Tibial nerve (tissue), 4 donors: ENCODE measurements around the gene TBX21.

ENCODE experiments used
- EP300 ChIP-seq, 2 donors: sonication (generic); formaldehyde crosslinking; IDR thresholded peaks; one replicate each; pipeline ENCODE4 v1.6.1; 2017; ENCODE audit warnings: antibody characterized with exemption in 2 of 2, mild to moderate bottlenecking in 1 of 2
- TF ChIP-seq, protein P1 (sequence below), 5 experiments: fragments of 200-600 bp in 3 of 5; fragments of 450-650 bp in 2 of 5; sonication (generic) in 3 of 5; IDR thresholded peaks; one replicate each; pipeline ENCODE4 v1.5.1; 2016 to 2019; ENCODE audit warnings: antibody characterized with exemption in 5 of 5, mild to moderate bottlenecking in 3 of 5, moderate library complexity in 2 of 5

GRCh38 chr17:47703191-47703591 is 29.8 kb upstream of the TBX21 start:
- TF ChIP-seq, protein P1, sequence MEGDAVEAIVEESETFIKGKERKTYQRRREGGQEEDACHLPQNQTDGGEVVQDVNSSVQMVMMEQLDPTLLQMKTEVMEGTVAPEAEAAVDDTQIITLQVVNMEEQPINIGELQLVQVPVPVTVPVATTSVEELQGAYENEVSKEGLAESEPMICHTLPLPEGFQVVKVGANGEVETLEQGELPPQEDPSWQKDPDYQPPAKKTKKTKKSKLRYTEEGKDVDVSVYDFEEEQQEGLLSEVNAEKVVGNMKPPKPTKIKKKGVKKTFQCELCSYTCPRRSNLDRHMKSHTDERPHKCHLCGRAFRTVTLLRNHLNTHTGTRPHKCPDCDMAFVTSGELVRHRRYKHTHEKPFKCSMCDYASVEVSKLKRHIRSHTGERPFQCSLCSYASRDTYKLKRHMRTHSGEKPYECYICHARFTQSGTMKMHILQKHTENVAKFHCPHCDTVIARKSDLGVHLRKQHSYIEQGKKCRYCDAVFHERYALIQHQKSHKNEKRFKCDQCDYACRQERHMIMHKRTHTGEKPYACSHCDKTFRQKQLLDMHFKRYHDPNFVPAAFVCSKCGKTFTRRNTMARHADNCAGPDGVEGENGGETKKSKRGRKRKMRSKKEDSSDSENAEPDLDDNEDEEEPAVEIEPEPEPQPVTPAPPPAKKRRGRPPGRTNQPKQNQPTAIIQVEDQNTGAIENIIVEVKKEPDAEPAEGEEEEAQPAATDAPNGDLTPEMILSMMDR (IDR thresholded peaks at IDR 0.05) = no peak
- no peak for TF ChIP-seq EP300 (IDR thresholded peaks at IDR 0.05)
